Measurements from ENCODE around the gene TTC36. TPM values are rescaled to one million over a fixed set of nuclear protein-coding genes. Genes with fewer than 3 reads are reported as not detected.
A peak's percentile ranks its signal among the peaks of the same experiment; 100 is the strongest.

TTC36 gene
- total and polyA plus RNA-seq, 2 experiments from 2014 or later: 0.40 to 1.0 TPM

DNA sequence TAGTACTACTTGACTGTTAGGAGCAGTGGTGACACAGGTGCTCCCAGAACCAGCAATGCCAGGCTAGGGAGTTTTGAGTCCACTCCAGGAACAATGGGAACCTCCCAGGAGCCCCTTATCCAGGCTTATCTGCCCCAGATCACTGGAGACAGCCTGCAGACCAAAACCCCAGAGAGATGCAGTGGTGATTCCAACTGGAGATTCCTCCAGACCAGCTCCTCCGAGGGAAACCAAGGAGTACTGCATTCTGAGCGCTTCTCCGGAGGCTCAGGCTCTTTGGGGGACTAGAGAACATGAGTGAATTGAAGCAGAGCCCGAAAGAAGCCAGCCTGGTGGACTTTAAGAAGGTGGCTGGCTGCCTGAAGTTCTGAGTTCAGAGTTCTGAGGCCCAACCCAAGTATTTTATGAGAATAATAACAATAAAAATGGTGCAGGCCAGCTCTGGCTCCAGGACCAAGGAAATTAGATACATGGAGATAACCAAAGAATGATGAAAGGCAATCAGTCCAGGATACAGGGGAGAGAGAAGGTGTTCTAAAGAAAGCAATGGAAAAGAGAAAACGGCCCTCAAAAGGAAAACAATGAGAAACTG, 2.4 kb downstream of the TTC36 start:
- no peak overlapping the region for H3K27ac ChIP-seq (ENCODE audit: low read depth)
- H3K36me3 ChIP-seq (ENCODE audit: insufficient read depth): no peaks in the 10 kb centered on the region
- H3K79me2 ChIP-seq (replicated peaks; ENCODE audit: insufficient read depth): no peaks in the 10 kb centered on the region
- peak overlapping the region; percentile 88 for H3K4me2 ChIP-seq
- ATAC-seq (peak; percentile 2; the same call in 2 of the 3 replicates), DNase-seq (ENCODE audit: low spot score) (peak; percentile 51)
- TF ChIP-seq, protein P1, sequence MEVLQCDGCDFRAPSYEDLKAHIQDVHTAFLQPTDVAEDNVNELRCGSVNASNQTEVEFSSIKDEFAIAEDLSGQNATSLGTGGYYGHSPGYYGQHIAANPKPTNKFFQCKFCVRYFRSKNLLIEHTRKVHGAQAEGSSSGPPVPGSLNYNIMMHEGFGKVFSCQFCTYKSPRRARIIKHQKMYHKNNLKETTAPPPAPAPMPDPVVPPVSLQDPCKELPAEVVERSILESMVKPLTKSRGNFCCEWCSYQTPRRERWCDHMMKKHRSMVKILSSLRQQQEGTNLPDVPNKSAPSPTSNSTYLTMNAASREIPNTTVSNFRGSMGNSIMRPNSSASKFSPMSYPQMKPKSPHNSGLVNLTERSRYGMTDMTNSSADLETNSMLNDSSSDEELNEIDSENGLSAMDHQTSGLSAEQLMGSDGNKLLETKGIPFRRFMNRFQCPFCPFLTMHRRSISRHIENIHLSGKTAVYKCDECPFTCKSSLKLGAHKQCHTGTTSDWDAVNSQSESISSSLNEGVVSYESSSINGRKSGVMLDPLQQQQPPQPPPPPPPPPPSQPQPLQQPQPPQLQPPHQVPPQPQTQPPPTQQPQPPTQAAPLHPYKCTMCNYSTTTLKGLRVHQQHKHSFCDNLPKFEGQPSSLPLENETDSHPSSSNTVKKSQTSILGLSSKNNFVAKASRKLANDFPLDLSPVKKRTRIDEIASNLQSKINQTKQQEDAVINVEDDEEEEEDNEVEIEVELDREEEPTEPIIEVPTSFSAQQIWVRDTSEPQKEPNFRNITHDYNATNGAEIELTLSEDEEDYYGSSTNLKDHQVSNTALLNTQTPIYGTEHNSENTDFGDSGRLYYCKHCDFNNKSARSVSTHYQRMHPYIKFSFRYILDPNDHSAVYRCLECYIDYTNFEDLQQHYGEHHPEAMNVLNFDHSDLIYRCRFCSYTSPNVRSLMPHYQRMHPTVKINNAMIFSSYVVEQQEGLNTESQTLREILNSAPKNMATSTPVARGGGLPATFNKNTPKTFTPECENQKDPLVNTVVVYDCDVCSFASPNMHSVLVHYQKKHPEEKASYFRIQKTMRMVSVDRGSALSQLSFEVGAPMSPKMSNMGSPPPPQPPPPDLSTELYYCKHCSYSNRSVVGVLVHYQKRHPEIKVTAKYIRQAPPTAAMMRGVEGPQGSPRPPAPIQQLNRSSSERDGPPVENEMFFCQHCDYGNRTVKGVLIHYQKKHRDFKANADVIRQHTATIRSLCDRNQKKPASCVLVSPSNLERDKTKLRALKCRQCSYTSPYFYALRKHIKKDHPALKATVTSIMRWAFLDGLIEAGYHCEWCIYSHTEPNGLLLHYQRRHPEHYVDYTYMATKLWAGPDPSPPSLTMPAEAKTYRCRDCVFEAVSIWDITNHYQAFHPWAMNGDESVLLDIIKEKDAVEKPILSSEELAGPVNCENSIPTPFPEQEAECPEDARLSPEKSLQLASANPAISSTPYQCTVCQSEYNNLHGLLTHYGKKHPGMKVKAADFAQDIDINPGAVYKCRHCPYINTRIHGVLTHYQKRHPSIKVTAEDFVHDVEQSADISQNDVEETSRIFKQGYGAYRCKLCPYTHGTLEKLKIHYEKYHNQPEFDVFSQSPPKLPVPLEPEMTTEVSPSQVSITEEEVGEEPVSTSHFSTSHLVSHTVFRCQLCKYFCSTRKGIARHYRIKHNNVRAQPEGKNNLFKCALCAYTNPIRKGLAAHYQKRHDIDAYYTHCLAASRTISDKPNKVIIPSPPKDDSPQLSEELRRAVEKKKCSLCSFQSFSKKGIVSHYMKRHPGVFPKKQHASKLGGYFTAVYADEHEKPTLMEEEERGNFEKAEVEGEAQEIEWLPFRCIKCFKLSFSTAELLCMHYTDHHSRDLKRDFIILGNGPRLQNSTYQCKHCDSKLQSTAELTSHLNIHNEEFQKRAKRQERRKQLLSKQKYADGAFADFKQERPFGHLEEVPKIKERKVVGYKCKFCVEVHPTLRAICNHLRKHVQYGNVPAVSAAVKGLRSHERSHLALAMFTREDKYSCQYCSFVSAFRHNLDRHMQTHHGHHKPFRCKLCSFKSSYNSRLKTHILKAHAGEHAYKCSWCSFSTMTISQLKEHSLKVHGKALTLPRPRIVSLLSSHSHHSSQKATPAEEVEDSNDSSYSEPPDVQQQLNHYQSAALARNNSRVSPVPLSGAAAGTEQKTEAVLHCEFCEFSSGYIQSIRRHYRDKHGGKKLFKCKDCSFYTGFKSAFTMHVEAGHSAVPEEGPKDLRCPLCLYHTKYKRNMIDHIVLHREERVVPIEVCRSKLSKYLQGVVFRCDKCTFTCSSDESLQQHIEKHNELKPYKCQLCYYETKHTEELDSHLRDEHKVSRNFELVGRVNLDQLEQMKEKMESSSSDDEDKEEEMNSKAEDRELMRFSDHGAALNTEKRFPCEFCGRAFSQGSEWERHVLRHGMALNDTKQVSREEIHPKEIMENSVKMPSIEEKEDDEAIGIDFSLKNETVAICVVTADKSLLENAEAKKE (CRISPR knock-in tag; IDR thresholded peaks at IDR 0.05): 0 out of 2 replicates have a peak, but pooled peaks have one; percentile 5
- TF ChIP-seq, protein P2, sequence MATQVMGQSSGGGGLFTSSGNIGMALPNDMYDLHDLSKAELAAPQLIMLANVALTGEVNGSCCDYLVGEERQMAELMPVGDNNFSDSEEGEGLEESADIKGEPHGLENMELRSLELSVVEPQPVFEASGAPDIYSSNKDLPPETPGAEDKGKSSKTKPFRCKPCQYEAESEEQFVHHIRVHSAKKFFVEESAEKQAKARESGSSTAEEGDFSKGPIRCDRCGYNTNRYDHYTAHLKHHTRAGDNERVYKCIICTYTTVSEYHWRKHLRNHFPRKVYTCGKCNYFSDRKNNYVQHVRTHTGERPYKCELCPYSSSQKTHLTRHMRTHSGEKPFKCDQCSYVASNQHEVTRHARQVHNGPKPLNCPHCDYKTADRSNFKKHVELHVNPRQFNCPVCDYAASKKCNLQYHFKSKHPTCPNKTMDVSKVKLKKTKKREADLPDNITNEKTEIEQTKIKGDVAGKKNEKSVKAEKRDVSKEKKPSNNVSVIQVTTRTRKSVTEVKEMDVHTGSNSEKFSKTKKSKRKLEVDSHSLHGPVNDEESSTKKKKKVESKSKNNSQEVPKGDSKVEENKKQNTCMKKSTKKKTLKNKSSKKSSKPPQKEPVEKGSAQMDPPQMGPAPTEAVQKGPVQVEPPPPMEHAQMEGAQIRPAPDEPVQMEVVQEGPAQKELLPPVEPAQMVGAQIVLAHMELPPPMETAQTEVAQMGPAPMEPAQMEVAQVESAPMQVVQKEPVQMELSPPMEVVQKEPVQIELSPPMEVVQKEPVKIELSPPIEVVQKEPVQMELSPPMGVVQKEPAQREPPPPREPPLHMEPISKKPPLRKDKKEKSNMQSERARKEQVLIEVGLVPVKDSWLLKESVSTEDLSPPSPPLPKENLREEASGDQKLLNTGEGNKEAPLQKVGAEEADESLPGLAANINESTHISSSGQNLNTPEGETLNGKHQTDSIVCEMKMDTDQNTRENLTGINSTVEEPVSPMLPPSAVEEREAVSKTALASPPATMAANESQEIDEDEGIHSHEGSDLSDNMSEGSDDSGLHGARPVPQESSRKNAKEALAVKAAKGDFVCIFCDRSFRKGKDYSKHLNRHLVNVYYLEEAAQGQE (IDR thresholded peaks at IDR 0.05; ENCODE audit: unreplicated experiment): no peak
- H4K20me1 ChIP-seq (replicated peaks; ENCODE audit: insufficient read depth): peaks cover 8% of the 10 kb centered on the region; the same call in 1 of the 2 replicates
- Mint-ChIP-seq H3K9me3 (no peaks in the 10 kb centered on the region), H3K4me3 (peak overlapping the region; percentile 92), H3K36me3 (ENCODE audit: low read depth) (peaks cover 6% of the 10 kb centered on the region; the same call in 2 of the 3 replicates), H3K27me3 (ENCODE audit: insufficient read depth, low read depth, poor library complexity) (peaks cover 15% of the 10 kb centered on the region), H3K4me1 (peaks cover 27% of the 10 kb centered on the region), H3K27ac (no peak overlapping the region; the same call in 1 of the 2 replicates)
- H3K4me3 ChIP-seq: peak overlapping the region; percentile 99
- no peak overlapping the region; the same call in 1 of the 2 replicates for H2AFZ ChIP-seq
- H3K4me1 ChIP-seq (ENCODE audit: insufficient read depth): peaks cover 13% of the 10 kb centered on the region
- H3F3A ChIP-seq (replicated peaks; ENCODE audit: low read depth): peaks cover 24% of the 10 kb centered on the region; the same call in 1 of the 2 replicates
- no peaks in the 10 kb centered on the region; the same call in 1 of the 2 replicates for H3K9me2 ChIP-seq (ENCODE audit: insufficient read depth)
- peaks cover 6% of the 10 kb centered on the region; the same call in 1 of the 2 replicates for H3K27me3 ChIP-seq (ENCODE audit: insufficient read depth)

Measured in GM23338 (cell line).